ENCODE results near the gene KIF2C. TPM values are rescaled to one million over a fixed set of nuclear protein-coding genes. Genes with fewer than 3 reads are reported as not detected.
"Not testable (repeated sequence)": the region's sequence is repeated elsewhere in the genome, so short reads cannot be mapped to it uniquely, and the experiment has no call there.

The KIF2C gene
- total RNA-seq, 1 donor from 2014 or later, result 3.2 TPM

DNA sequence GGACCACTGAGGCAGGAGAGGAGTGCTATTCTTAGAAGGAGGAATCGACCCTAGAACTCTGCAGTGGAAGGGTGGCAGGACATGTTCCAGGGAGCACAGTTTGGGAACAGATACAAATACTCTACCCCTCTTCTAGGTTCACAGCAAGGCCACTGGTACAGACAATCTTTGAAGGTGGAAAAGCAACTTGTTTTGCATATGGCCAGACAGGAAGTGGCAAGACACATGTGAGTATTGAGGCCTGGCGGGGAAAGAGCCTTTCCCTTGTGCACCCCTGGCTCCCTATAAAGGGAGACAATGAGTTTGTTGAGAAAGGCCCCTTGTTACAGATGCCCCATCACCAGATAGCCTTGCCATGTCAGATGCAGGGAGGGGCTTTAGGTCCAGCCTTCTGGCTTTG lies 17.8 kb downstream of the KIF2C start:
- H3K4me1 Mint-ChIP-seq (ENCODE audit: low read depth, unreplicated experiment), result peaks cover 3% of the 10 kb centered on the region
- FAIRE-seq, result no peak

DNA sequence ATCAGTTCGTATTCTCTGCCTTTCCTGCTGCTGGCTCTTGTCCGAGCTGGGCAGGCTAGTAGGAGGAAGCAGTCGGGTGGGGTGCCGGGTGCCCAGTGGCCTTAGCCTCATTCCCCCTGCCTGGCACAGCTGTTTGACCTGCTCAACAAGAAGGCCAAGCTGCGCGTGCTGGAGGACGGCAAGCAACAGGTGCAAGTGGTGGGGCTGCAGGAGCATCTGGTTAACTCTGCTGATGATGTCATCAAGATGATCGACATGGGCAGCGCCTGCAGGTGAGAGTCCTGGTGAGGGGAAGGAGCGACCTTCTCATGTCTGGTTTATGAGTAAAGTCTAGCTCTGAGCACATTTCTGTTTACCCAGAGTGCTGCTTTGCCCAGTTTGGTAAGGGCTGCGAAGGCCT lies 19.4 kb downstream of the KIF2C start:
- no peaks in the 10 kb centered on the region for H3K4me1 Mint-ChIP-seq (ENCODE audit: low read depth, unreplicated experiment)
- TF ChIP-seq CTCF (IDR thresholded peaks at IDR 0.05; ENCODE audit: insufficient read depth, low read depth, low read length), result no peak
- no peak for TF ChIP-seq EZH2 (IDR thresholded peaks at IDR 0.05; ENCODE audit: insufficient read depth, low read length)
- FAIRE-seq (no peak), DNase-seq (ENCODE audit: low read depth) (no peak)
- H3K4me3 ChIP-seq (ENCODE audit: insufficient read depth, low read depth, low read length), result no peak overlapping the region
- no peak overlapping the region for H3K9ac ChIP-seq (ENCODE audit: low read length)
- peaks cover 41% of the 10 kb centered on the region for H3K36me3 ChIP-seq (ENCODE audit: insufficient read depth, low read length)
- no peak overlapping the region for H3K4me2 ChIP-seq (ENCODE audit: low read length)
- no peaks in the 10 kb centered on the region for H3K27me3 Mint-ChIP-seq (ENCODE audit: low read depth, unreplicated experiment)
- no peaks in the 10 kb centered on the region for H3K9me3 ChIP-seq (ENCODE audit: insufficient read depth, low read depth, low read length)
- no peak overlapping the region for H3K4me3 Mint-ChIP-seq (ENCODE audit: unreplicated experiment)
- no peaks in the 10 kb centered on the region for H3K4me1 ChIP-seq (ENCODE audit: insufficient read depth, low read length)
- no peaks in the 10 kb centered on the region for H4K20me1 ChIP-seq (ENCODE audit: insufficient read depth, low read length)
- no peaks in the 10 kb centered on the region for H3K79me2 ChIP-seq (ENCODE audit: insufficient read depth, low read length)
- no peak overlapping the region for H3K27ac ChIP-seq (ENCODE audit: low read depth, low read length)
- H3K27ac Mint-ChIP-seq (ENCODE audit: unreplicated experiment), result no peak overlapping the region
- no peak overlapping the region for H2AFZ ChIP-seq (ENCODE audit: low read depth, low read length)
- H3K36me3 Mint-ChIP-seq (ENCODE audit: low read depth, unreplicated experiment), result peaks cover 2% of the 10 kb centered on the region
- H3K9me3 Mint-ChIP-seq (ENCODE audit: unreplicated experiment), result no peaks in the 10 kb centered on the region
- H3K27me3 ChIP-seq (ENCODE audit: insufficient read depth, low read length), result no peaks in the 10 kb centered on the region

More for the DNA sequence above, 17.8 kb downstream of the KIF2C start:
- H3K4me3 Mint-ChIP-seq (ENCODE audit: unreplicated experiment), result no peak overlapping the region
- no peak overlapping the region for H3K27ac ChIP-seq (ENCODE audit: low read depth, low read length)
- no peaks in the 10 kb centered on the region for H3K79me2 ChIP-seq (ENCODE audit: insufficient read depth, low read length)
- no peak overlapping the region for H3K27ac Mint-ChIP-seq (ENCODE audit: unreplicated experiment)
- peaks cover 2% of the 10 kb centered on the region for H3K36me3 Mint-ChIP-seq (ENCODE audit: low read depth, unreplicated experiment)
- no peaks in the 10 kb centered on the region for H3K9me3 Mint-ChIP-seq (ENCODE audit: unreplicated experiment)
- H3K4me1 ChIP-seq (ENCODE audit: insufficient read depth, low read length), result no peaks in the 10 kb centered on the region
- TF ChIP-seq EZH2 (IDR thresholded peaks at IDR 0.05; ENCODE audit: insufficient read depth, low read length) (no peak), CTCF (IDR thresholded peaks at IDR 0.05; ENCODE audit: insufficient read depth, low read depth, low read length) (no peak)
- H4K20me1 ChIP-seq (ENCODE audit: insufficient read depth, low read length), result no peaks in the 10 kb centered on the region
- no peaks in the 10 kb centered on the region for H3K9me3 ChIP-seq (ENCODE audit: insufficient read depth, low read depth, low read length)
- no peaks in the 10 kb centered on the region for H3K27me3 Mint-ChIP-seq (ENCODE audit: low read depth, unreplicated experiment)
- no peak overlapping the region for H3K4me2 ChIP-seq (ENCODE audit: low read length)
- no peak for DNase-seq (ENCODE audit: low read depth)
- H3K9ac ChIP-seq (ENCODE audit: low read length), result no peak overlapping the region
- H2AFZ ChIP-seq (ENCODE audit: low read depth, low read length), result no peak overlapping the region
- no peak overlapping the region for H3K4me3 ChIP-seq (ENCODE audit: insufficient read depth, low read depth, low read length)
- H3K36me3 ChIP-seq (ENCODE audit: insufficient read depth, low read length), result peaks cover 43% of the 10 kb centered on the region
- no peaks in the 10 kb centered on the region for H3K27me3 ChIP-seq (ENCODE audit: insufficient read depth, low read length)

DNA sequence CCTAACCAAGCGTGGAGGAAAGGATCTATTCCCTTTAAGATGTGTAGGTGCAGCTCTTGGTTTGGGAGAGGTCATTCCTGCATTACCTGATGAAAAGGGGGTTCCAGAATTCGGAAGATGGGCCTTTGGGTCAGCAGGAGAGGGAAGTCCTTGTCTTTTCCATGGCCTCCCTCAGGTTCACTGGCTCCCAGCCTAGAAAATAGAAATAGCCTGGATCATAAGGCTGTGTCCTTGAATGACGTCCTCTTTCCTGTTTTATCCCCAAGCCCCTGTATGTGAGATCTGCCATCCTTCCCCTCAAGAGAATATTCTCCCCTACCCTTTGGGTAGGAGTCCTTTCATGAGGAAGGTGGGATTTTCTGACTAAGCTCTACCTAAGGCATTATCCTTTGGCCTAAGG lies 21.2 kb downstream of the KIF2C start:
- FAIRE-seq (no peak), DNase-seq (ENCODE audit: low read depth) (no peak)
- Histone ChIP-seq H3K9ac (ENCODE audit: low read length) (no peak overlapping the region), H3K36me3 (ENCODE audit: insufficient read depth, low read length) (peaks cover 32% of the 10 kb centered on the region), H3K9me3 (ENCODE audit: insufficient read depth, low read depth, low read length) (no peaks in the 10 kb centered on the region), H3K4me2 (ENCODE audit: low read length) (no peak overlapping the region), H3K4me1 (ENCODE audit: insufficient read depth, low read length) (no peaks in the 10 kb centered on the region), H3K79me2 (ENCODE audit: insufficient read depth, low read length) (no peaks in the 10 kb centered on the region), H2AFZ (ENCODE audit: low read depth, low read length) (no peak overlapping the region), H3K27ac (ENCODE audit: low read depth, low read length) (no peak overlapping the region), H3K27me3 (ENCODE audit: insufficient read depth, low read length) (no peaks in the 10 kb centered on the region), H4K20me1 (ENCODE audit: insufficient read depth, low read length) (no peaks in the 10 kb centered on the region), H3K4me3 (ENCODE audit: insufficient read depth, low read depth, low read length) (no peak overlapping the region)
- no peaks in the 10 kb centered on the region for H3K4me1 Mint-ChIP-seq (ENCODE audit: low read depth, unreplicated experiment)
- no peak overlapping the region for H3K4me3 Mint-ChIP-seq (ENCODE audit: unreplicated experiment)
- H3K36me3 Mint-ChIP-seq (ENCODE audit: low read depth, unreplicated experiment), result peaks cover 2% of the 10 kb centered on the region
- TF ChIP-seq EZH2 (IDR thresholded peaks at IDR 0.05; ENCODE audit: insufficient read depth, low read length) (no peak), CTCF (IDR thresholded peaks at IDR 0.05; ENCODE audit: insufficient read depth, low read depth, low read length) (no peak)
- no peaks in the 10 kb centered on the region for H3K27me3 Mint-ChIP-seq (ENCODE audit: low read depth, unreplicated experiment)
- no peak overlapping the region for H3K27ac Mint-ChIP-seq (ENCODE audit: unreplicated experiment)
- H3K9me3 Mint-ChIP-seq (ENCODE audit: unreplicated experiment), result no peaks in the 10 kb centered on the region

GRCh38 chr1:44766421-44766820 lies 26.8 kb downstream of the KIF2C start:
- H3K9ac ChIP-seq (ENCODE audit: low read length); H3K27ac ChIP-seq (ENCODE audit: low read depth, low read length); FAIRE-seq; H2AFZ ChIP-seq (ENCODE audit: low read depth, low read length); H3K27me3 ChIP-seq (ENCODE audit: insufficient read depth, low read length); H3K36me3 ChIP-seq (ENCODE audit: insufficient read depth, low read length); H3K4me2 ChIP-seq (ENCODE audit: low read length); H3K4me3 Mint-ChIP-seq (ENCODE audit: unreplicated experiment); H3K79me2 ChIP-seq (ENCODE audit: insufficient read depth, low read length); DNase-seq (ENCODE audit: low read depth); H3K4me1 Mint-ChIP-seq (ENCODE audit: low read depth, unreplicated experiment); H4K20me1 ChIP-seq (ENCODE audit: insufficient read depth, low read length); H3K9me3 ChIP-seq (ENCODE audit: insufficient read depth, low read depth, low read length); H3K4me3 ChIP-seq (ENCODE audit: insufficient read depth, low read depth, low read length); H3K36me3 Mint-ChIP-seq (ENCODE audit: low read depth, unreplicated experiment); H3K27me3 Mint-ChIP-seq (ENCODE audit: low read depth, unreplicated experiment); H3K27ac Mint-ChIP-seq (ENCODE audit: unreplicated experiment); H3K4me1 ChIP-seq (ENCODE audit: insufficient read depth, low read length); H3K9me3 Mint-ChIP-seq (ENCODE audit: unreplicated experiment): not testable (repeated sequence)

Measured in astrocyte (in vitro differentiated cells and primary cell).